Mucosa of rectum (tissue), 2 donors: ENCODE data around the gene RTN3.

Source experiments
- H3K27ac ChIP-seq, 2 donors: one replicate each; pipeline ENCODE4 v1.7.0; 2013; ENCODE audit warnings: inconsistent platforms in 2 of 2, low read depth in 2 of 2, low read length in 2 of 2
- H3K27me3 ChIP-seq, 2 donors: one replicate each; pipeline ENCODE4 v1.7.0; 2013; ENCODE audit warnings: low read length in 2 of 2; ENCODE audit not compliant: control insufficient read depth in 2 of 2, insufficient read depth in 2 of 2
- H3K36me3 ChIP-seq, 2 donors: one replicate each; pipeline ENCODE4 v1.7.0; 2013; ENCODE audit warnings: low read length in 2 of 2; ENCODE audit not compliant: control insufficient read depth in 2 of 2, insufficient read depth in 2 of 2
- H3K4me1 ChIP-seq, 2 donors: one replicate each; pipeline ENCODE4 v1.7.0; 2013; ENCODE audit warnings: low read length in 2 of 2, mild to moderate bottlenecking in 1 of 2; ENCODE audit not compliant: control insufficient read depth in 2 of 2, insufficient read depth in 2 of 2
- H3K4me3 ChIP-seq, 2 donors: one replicate each; pipeline ENCODE4 v1.7.0; 2013; ENCODE audit warnings: low read length in 2 of 2
- H3K9ac ChIP-seq, 2 donors: one replicate each; pipeline ENCODE4 v1.7.0; 2013; ENCODE audit warnings: low read length in 2 of 2, low read depth in 1 of 2, mild to moderate bottlenecking in 1 of 2
- H3K9me3 ChIP-seq, 2 donors: one replicate each; pipeline ENCODE4 v1.7.0; 2013; ENCODE audit warnings: low read length in 2 of 2; ENCODE audit not compliant: control insufficient read depth in 2 of 2
- donor health status: healthy.
- donor health status: Normal muscosa, but diverticular disease.

RTN3 gene

GRCh38 chr11:63708764-63709163, 27.5 kb downstream of the RTN3 start:
- H3K9ac ChIP-seq: no peak overlapping the region
- peaks cover 8 to 9% of the 10 kb centered on the region in 2 donors for H3K4me1 ChIP-seq
- H3K9me3 ChIP-seq: no peaks in the 10 kb centered on the region
- H3K27ac ChIP-seq: no peak overlapping the region
- H3K36me3 ChIP-seq: no peaks in the 10 kb centered on the region
- no peak overlapping the region for H3K4me3 ChIP-seq
- no peaks in the 10 kb centered on the region for H3K27me3 ChIP-seq

- H3K27ac ChIP-seq: no peak overlapping the region
- peaks cover 8 to 9% of the 10 kb centered on the region in 2 donors for H3K4me1 ChIP-seq
- H3K27me3 ChIP-seq: no peaks in the 10 kb centered on the region
- no peak overlapping the region for H3K9ac ChIP-seq
- H3K9me3 ChIP-seq: no peaks in the 10 kb centered on the region
- no peaks in the 10 kb centered on the region for H3K36me3 ChIP-seq
- H3K4me3 ChIP-seq: no peak overlapping the region
Observed at GRCh38 chr11:63709336-63709884, 28.1 kb downstream of the RTN3 start.

GRCh38 chr11:63710476-63711217, 29.3 kb downstream of the RTN3 start:
- Histone ChIP-seq H3K9ac (no peak overlapping the region), H3K36me3 (peaks cover 0 to 2% of the 10 kb centered on the region in 2 donors), H3K4me3 (no peak overlapping the region), H3K9me3 (no peaks in the 10 kb centered on the region), H3K4me1 (peaks cover 8 to 9% of the 10 kb centered on the region in 2 donors), H3K27me3 (no peaks in the 10 kb centered on the region), H3K27ac (no peak overlapping the region)

- Histone ChIP-seq H3K27ac (no peak overlapping the region), H3K9ac (no peak overlapping the region), H3K4me3 (no peak overlapping the region), H3K27me3 (no peaks in the 10 kb centered on the region), H3K9me3 (no peaks in the 10 kb centered on the region), H3K4me1 (peaks cover 8 to 9% of the 10 kb centered on the region in 2 donors), H3K36me3 (peaks cover 0 to 2% of the 10 kb centered on the region in 2 donors)
Observed at GRCh38 chr11:63711838-63712237, 30.5 kb downstream of the RTN3 start.

GRCh38 chr11:63713766-63714165, 32.5 kb downstream of the RTN3 start:
- no peak overlapping the region for H3K27ac ChIP-seq
- H3K9ac ChIP-seq: no peak overlapping the region

GRCh38 chr11:63716046-63716445, 34.7 kb downstream of the RTN3 start:
- Histone ChIP-seq H3K27ac (no peak overlapping the region), H3K27me3 (no peaks in the 10 kb centered on the region), H3K36me3 (peaks cover 2 to 7% of the 10 kb centered on the region in 2 donors), H3K9ac (no peak overlapping the region), H3K9me3 (no peaks in the 10 kb centered on the region), H3K4me3 (no peak overlapping the region), H3K4me1 (peaks cover 0 to under 1% of the 10 kb centered on the region in 2 donors)

More at GRCh38 chr11:63713766-63714165, 32.5 kb downstream of the RTN3 start:
- Histone ChIP-seq H3K4me1 (peaks cover 8 to 9% of the 10 kb centered on the region in 2 donors), H3K9me3 (no peaks in the 10 kb centered on the region), H3K4me3 (no peak overlapping the region), H3K36me3 (peaks cover 0 to 2% of the 10 kb centered on the region in 2 donors), H3K27me3 (no peaks in the 10 kb centered on the region)

- no peak overlapping the region for H3K27ac ChIP-seq
- no peak overlapping the region for H3K9ac ChIP-seq
- H3K4me3 ChIP-seq: no peak overlapping the region
- no peaks in the 10 kb centered on the region for H3K27me3 ChIP-seq
- H3K4me1 ChIP-seq: no peaks in the 10 kb centered on the region
- peaks cover 2 to 7% of the 10 kb centered on the region in 2 donors for H3K36me3 ChIP-seq
- no peaks in the 10 kb centered on the region for H3K9me3 ChIP-seq
Observed at GRCh38 chr11:63719001-63719400, 37.7 kb downstream of the RTN3 start.

GRCh38 chr11:63719987-63720386, 38.7 kb downstream of the RTN3 start:
- Histone ChIP-seq H3K27me3 (no peaks in the 10 kb centered on the region), H3K4me1 (no peaks in the 10 kb centered on the region), H3K36me3 (peaks cover 0 to 7% of the 10 kb centered on the region in 2 donors), H3K4me3 (no peak overlapping the region), H3K9ac (no peak overlapping the region), H3K27ac (no peak overlapping the region), H3K9me3 (no peaks in the 10 kb centered on the region)

- H3K27me3 ChIP-seq: no peaks in the 10 kb centered on the region
- H3K9ac ChIP-seq: no peak overlapping the region
- H3K4me1 ChIP-seq: no peaks in the 10 kb centered on the region
- no peaks in the 10 kb centered on the region for H3K9me3 ChIP-seq
- H3K36me3 ChIP-seq: peaks cover 0 to 7% of the 10 kb centered on the region in 2 donors
- H3K4me3 ChIP-seq: no peak overlapping the region
- H3K27ac ChIP-seq: no peak overlapping the region
Observed at GRCh38 chr11:63720611-63721010, 39.3 kb downstream of the RTN3 start.

GRCh38 chr11:63729326-63729725, 48.0 kb downstream of the RTN3 start:
- no peak overlapping the region for H3K27ac ChIP-seq
- no peak overlapping the region for H3K4me3 ChIP-seq
- H3K9ac ChIP-seq: no peak overlapping the region
- H3K9me3 ChIP-seq: no peaks in the 10 kb centered on the region
- H3K4me1 ChIP-seq: no peaks in the 10 kb centered on the region
- H3K27me3 ChIP-seq: no peaks in the 10 kb centered on the region
- no peaks in the 10 kb centered on the region for H3K36me3 ChIP-seq
